HG03378 (cell line): ENCODE measurements around the gene DBH.

Experiments used
- ATAC-seq: cut with Tn5 transposase; IDR thresholded peaks from one replicate; pipeline ENCODE4 v1.9.1; 2021; ENCODE audit warnings: mild to moderate bottlenecking, moderate library complexity; ENCODE audit not compliant: unreplicated experiment

DBH gene

GRCh38 chr9:133635533-133636531 lies at the start of gene DBH:
Gene DBH, plus strand, starts transcription at chr9:133636363. Its CDS starts 9 bp downstream, at chr9:133636372.
- ATAC-seq, result no peak

GRCh38 chr9:133587051-133587450 lies 49.1 kb upstream of the DBH start:
- ATAC-seq, result no peak

GRCh38 chr9:133587466-133587865 lies 48.7 kb upstream of the DBH start:
- ATAC-seq, result no peak

GRCh38 chr9:133589454-133590227 lies 46.5 kb upstream of the DBH start:
- no peak for ATAC-seq

GRCh38 chr9:133590231-133590855 lies 45.8 kb upstream of the DBH start:
- ATAC-seq, result no peak

GRCh38 chr9:133591116-133591910 lies 44.9 kb upstream of the DBH start:
- no peak for ATAC-seq

- ATAC-seq, result no peak
Measured at GRCh38 chr9:133591985-133592384, 44.2 kb upstream of the DBH start.

- no peak for ATAC-seq
Measured at GRCh38 chr9:133592731-133593409, 43.3 kb upstream of the DBH start.

GRCh38 chr9:133593587-133594253 lies 42.4 kb upstream of the DBH start:
- no peak for ATAC-seq

GRCh38 chr9:133594310-133594709 lies 41.9 kb upstream of the DBH start:
- no peak for ATAC-seq

- no peak for ATAC-seq
Measured at GRCh38 chr9:133595910-133596309, 40.3 kb upstream of the DBH start.

GRCh38 chr9:133597316-133597957 lies 38.7 kb upstream of the DBH start:
- no peak for ATAC-seq

GRCh38 chr9:133598978-133599377 lies 37.2 kb upstream of the DBH start:
- ATAC-seq, result no peak

GRCh38 chr9:133599470-133600173 lies 36.5 kb upstream of the DBH start:
- ATAC-seq, result no peak

- no peak for ATAC-seq
Measured at GRCh38 chr9:133600739-133601138, 35.4 kb upstream of the DBH start.

GRCh38 chr9:133601746-133602145 lies 34.4 kb upstream of the DBH start:
- ATAC-seq, result no peak

- ATAC-seq, result no peak
Measured at GRCh38 chr9:133602277-133602676, 33.9 kb upstream of the DBH start.
